GM23338 (cell line): ENCODE results near the gene HRC. TPM values are rescaled to one million over a fixed set of nuclear protein-coding genes. Genes with fewer than 3 reads are reported as not detected.
A peak's percentile ranks its signal among the peaks of the same experiment; 100 is the strongest.

Experiments
- ATAC-seq: fragments of 200-7000 bp; cut with Tn5 transposase; 3 replicates; pipeline ENCODE4 v1.9.1; 2020
- DNase-seq: peaks from one replicate; pipeline ENCODE4 v3.0.0-alpha.2; 2015; ENCODE audit warnings: low spot score
- H2AFZ ChIP-seq: fragments of 200-600 bp; sonication (generic); 2 replicates; pipeline ENCODE4 v1.8.0; 2016; ENCODE audit warnings: antibody characterized with exemption, mild to moderate bottlenecking, moderate library complexity
- H3F3A ChIP-seq: fragments of 200-600 bp; sonication (generic); replicated peaks from 2 replicates; pipeline ENCODE4 v1.8.0; 2017; ENCODE audit warnings: antibody characterized with exemption, mixed run types, low read depth
- H3K27ac ChIP-seq: fragments of 200-600 bp; sonication (generic); 2 replicates; pipeline ENCODE4 v1.6.1; 2016; ENCODE audit warnings: low read depth
- H3K27me3 ChIP-seq: fragments of 200-600 bp; sonication (generic); 2 replicates; pipeline ENCODE4 v1.8.0; 2016; ENCODE audit warnings: mild to moderate bottlenecking, mixed run types, moderate library complexity; ENCODE audit not compliant: insufficient read depth
- H3K36me3 ChIP-seq: fragments of 200-600 bp; sonication (generic); 2 replicates; pipeline ENCODE4 v1.8.0; 2016; ENCODE audit warnings: mild to moderate bottlenecking; ENCODE audit not compliant: insufficient read depth
- H3K4me1 ChIP-seq: fragments of 200-600 bp; sonication (generic); 2 replicates; pipeline ENCODE4 v1.8.0; 2016; ENCODE audit warnings: mild to moderate bottlenecking, moderate library complexity; ENCODE audit not compliant: insufficient read depth
- H3K4me2 ChIP-seq: fragments of 200-600 bp; sonication (generic); 2 replicates; pipeline ENCODE4 v1.7.1; 2017; ENCODE audit warnings: mixed run types
- H3K4me3 ChIP-seq: fragments of 200-600 bp; sonication (generic); 2 replicates; pipeline ENCODE4 v1.6.1; 2016; ENCODE audit warnings: mixed run types
- H3K79me2 ChIP-seq: fragments of 200-600 bp; sonication (generic); replicated peaks from 2 replicates; pipeline ENCODE4 v1.8.0; 2017; ENCODE audit warnings: mild to moderate bottlenecking; ENCODE audit not compliant: insufficient read depth
- H3K9me2 ChIP-seq: fragments of 200-600 bp; sonication (generic); 2 replicates; pipeline ENCODE4 v1.8.0; 2017; ENCODE audit not compliant: insufficient read depth
- H4K20me1 ChIP-seq: fragments of 200-600 bp; sonication (generic); replicated peaks from 2 replicates; pipeline ENCODE4 v1.8.0; 2017; ENCODE audit warnings: mild to moderate bottlenecking; ENCODE audit not compliant: insufficient read depth
- H3K27ac Mint-ChIP-seq: 2 replicates; pipeline ENCODE4 v1.8.0; 2020; ENCODE audit warnings: inconsistent platforms, mild to moderate bottlenecking, moderate library complexity, mixed read lengths
- H3K27me3 Mint-ChIP-seq: 3 replicates; pipeline ENCODE4 v1.8.0; 2022; ENCODE audit warnings: low read depth, mild to moderate bottlenecking, moderate library complexity, mixed read lengths, inconsistent platforms; ENCODE audit not compliant: insufficient read depth, poor library complexity
- H3K36me3 Mint-ChIP-seq: 3 replicates; pipeline ENCODE4 v1.8.0; 2021; ENCODE audit warnings: low read depth, mild to moderate bottlenecking, inconsistent platforms, moderate library complexity, mixed read lengths
- H3K4me1 Mint-ChIP-seq: 3 replicates; pipeline ENCODE4 v1.8.0; 2020; ENCODE audit warnings: mild to moderate bottlenecking, inconsistent platforms, mixed read lengths
- H3K4me3 Mint-ChIP-seq: 3 replicates; pipeline ENCODE4 v1.8.0; 2021; ENCODE audit warnings: moderate library complexity, mild to moderate bottlenecking, inconsistent platforms, mixed read lengths
- H3K9me3 Mint-ChIP-seq: 3 replicates; pipeline ENCODE4 v1.8.0; 2020; ENCODE audit warnings: moderate library complexity, mild to moderate bottlenecking, inconsistent platforms, mixed read lengths
- CREB1 ChIP-seq: fragments of 250-450 bp; sonication (Bioruptor Pico); IDR thresholded peaks from 2 replicates; pipeline ENCODE4 v1.5.0; 2020; ENCODE audit warnings: low read depth, mild to moderate bottlenecking, moderate library complexity
- ETS1 ChIP-seq: IDR thresholded peaks from 2 replicates; pipeline ENCODE4 v1.6.1; 2016; ENCODE audit warnings: antibody characterized with exemption
- EZH2 ChIP-seq: fragments of 200-600 bp; sonication (generic); IDR thresholded peaks from one replicate; pipeline ENCODE4 v1.8.0; 2017; ENCODE audit warnings: antibody characterized with exemption, mild to moderate bottlenecking, low read depth; ENCODE audit not compliant: unreplicated experiment
- NANOG ChIP-seq: IDR thresholded peaks from 2 replicates; pipeline ENCODE4 v1.6.1; 2016; ENCODE audit warnings: antibody characterized with exemption, borderline replicate concordance
- POLR2AphosphoS5 ChIP-seq: IDR thresholded peaks from 2 replicates; pipeline ENCODE4 v1.6.1; 2016; ENCODE audit warnings: antibody characterized with exemption, low read depth
- REST ChIP-seq: IDR thresholded peaks from one replicate; pipeline ENCODE4 v1.6.1; 2018; ENCODE audit warnings: antibody characterized with exemption; ENCODE audit not compliant: unreplicated experiment
- ZNF114 ChIP-seq: fragments of 250-450 bp; sonication (Bioruptor Pico); IDR thresholded peaks from 2 replicates; pipeline ENCODE4 v1.5.0; 2020; ENCODE audit warnings: mild to moderate bottlenecking, moderate library complexity
- ZNF331 ChIP-seq: fragments of 250-450 bp; sonication (Bioruptor Pico); IDR thresholded peaks from 2 replicates; pipeline ENCODE4 v1.5.0; 2020; ENCODE audit warnings: low read depth, mild to moderate bottlenecking, moderate library complexity
- polyA plus RNA-seq: library from polyadenylated mRNA; unstranded; fragments of >200 nt; fragmentation: Nextera tagmentation; extraction: Ambion mirVana; gene quantifications from 2 replicates; pipeline ENCODE4 v1.2.1, GENCODE V29; 2016
- total RNA-seq: library from RNA; depleted of rRNA; stranded (reverse); fragments of >200 nt; shearing (Covaris generic); gene quantifications from 2 replicates; pipeline ENCODE4 v1.2.3, GENCODE V29; 2014
- TF ChIP-seq, protein P1 (sequence below): fragments of 250-450 bp; sonication (Bioruptor Pico); IDR thresholded peaks from 2 replicates; pipeline ENCODE4 v1.5.0; 2020; ENCODE audit warnings: mild to moderate bottlenecking, moderate library complexity

Gene HRC
- total and polyA plus RNA-seq, 2 experiments from 2014 or later, result 1.4 to 2.0 TPM

GRCh38 chr19:49117677-49118564 is 37.3 kb downstream of the HRC start:
- Histone ChIP-seq H3K4me2 (peak overlapping the region; percentile 87), H2AFZ (no peak overlapping the region), H3K4me3 (peak overlapping the region; percentile 84), H3K36me3 (no peaks in the 10 kb centered on the region), H3K27ac (no peak overlapping the region), H3K27me3 (peaks cover 37% of the 10 kb centered on the region), H4K20me1 (no peaks in the 10 kb centered on the region; the same call in 1 of the 2 replicates), H3F3A (peaks cover 5% of the 10 kb centered on the region), H3K4me1 (peaks cover 8% of the 10 kb centered on the region), H3K79me2 (no peaks in the 10 kb centered on the region), H3K9me2 (no peaks in the 10 kb centered on the region)
- no peaks in the 10 kb centered on the region for H3K9me3 Mint-ChIP-seq
- H3K4me3 Mint-ChIP-seq, result peak overlapping the region; percentile 73
- TF ChIP-seq ETS1 (no peak), NANOG (no peak), ZNF331 (CRISPR knock-in tag) (no peak), REST (no peak), EZH2 (no peak), ZNF114 (CRISPR knock-in tag) (no peak), CREB1 (no peak), POLR2AphosphoS5 (no peak)
- TF ChIP-seq, protein P1, sequence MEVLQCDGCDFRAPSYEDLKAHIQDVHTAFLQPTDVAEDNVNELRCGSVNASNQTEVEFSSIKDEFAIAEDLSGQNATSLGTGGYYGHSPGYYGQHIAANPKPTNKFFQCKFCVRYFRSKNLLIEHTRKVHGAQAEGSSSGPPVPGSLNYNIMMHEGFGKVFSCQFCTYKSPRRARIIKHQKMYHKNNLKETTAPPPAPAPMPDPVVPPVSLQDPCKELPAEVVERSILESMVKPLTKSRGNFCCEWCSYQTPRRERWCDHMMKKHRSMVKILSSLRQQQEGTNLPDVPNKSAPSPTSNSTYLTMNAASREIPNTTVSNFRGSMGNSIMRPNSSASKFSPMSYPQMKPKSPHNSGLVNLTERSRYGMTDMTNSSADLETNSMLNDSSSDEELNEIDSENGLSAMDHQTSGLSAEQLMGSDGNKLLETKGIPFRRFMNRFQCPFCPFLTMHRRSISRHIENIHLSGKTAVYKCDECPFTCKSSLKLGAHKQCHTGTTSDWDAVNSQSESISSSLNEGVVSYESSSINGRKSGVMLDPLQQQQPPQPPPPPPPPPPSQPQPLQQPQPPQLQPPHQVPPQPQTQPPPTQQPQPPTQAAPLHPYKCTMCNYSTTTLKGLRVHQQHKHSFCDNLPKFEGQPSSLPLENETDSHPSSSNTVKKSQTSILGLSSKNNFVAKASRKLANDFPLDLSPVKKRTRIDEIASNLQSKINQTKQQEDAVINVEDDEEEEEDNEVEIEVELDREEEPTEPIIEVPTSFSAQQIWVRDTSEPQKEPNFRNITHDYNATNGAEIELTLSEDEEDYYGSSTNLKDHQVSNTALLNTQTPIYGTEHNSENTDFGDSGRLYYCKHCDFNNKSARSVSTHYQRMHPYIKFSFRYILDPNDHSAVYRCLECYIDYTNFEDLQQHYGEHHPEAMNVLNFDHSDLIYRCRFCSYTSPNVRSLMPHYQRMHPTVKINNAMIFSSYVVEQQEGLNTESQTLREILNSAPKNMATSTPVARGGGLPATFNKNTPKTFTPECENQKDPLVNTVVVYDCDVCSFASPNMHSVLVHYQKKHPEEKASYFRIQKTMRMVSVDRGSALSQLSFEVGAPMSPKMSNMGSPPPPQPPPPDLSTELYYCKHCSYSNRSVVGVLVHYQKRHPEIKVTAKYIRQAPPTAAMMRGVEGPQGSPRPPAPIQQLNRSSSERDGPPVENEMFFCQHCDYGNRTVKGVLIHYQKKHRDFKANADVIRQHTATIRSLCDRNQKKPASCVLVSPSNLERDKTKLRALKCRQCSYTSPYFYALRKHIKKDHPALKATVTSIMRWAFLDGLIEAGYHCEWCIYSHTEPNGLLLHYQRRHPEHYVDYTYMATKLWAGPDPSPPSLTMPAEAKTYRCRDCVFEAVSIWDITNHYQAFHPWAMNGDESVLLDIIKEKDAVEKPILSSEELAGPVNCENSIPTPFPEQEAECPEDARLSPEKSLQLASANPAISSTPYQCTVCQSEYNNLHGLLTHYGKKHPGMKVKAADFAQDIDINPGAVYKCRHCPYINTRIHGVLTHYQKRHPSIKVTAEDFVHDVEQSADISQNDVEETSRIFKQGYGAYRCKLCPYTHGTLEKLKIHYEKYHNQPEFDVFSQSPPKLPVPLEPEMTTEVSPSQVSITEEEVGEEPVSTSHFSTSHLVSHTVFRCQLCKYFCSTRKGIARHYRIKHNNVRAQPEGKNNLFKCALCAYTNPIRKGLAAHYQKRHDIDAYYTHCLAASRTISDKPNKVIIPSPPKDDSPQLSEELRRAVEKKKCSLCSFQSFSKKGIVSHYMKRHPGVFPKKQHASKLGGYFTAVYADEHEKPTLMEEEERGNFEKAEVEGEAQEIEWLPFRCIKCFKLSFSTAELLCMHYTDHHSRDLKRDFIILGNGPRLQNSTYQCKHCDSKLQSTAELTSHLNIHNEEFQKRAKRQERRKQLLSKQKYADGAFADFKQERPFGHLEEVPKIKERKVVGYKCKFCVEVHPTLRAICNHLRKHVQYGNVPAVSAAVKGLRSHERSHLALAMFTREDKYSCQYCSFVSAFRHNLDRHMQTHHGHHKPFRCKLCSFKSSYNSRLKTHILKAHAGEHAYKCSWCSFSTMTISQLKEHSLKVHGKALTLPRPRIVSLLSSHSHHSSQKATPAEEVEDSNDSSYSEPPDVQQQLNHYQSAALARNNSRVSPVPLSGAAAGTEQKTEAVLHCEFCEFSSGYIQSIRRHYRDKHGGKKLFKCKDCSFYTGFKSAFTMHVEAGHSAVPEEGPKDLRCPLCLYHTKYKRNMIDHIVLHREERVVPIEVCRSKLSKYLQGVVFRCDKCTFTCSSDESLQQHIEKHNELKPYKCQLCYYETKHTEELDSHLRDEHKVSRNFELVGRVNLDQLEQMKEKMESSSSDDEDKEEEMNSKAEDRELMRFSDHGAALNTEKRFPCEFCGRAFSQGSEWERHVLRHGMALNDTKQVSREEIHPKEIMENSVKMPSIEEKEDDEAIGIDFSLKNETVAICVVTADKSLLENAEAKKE (CRISPR knock-in tag), result no peak
- H3K36me3 Mint-ChIP-seq, result no peaks in the 10 kb centered on the region; the same call in 2 of the 3 replicates
- H3K4me1 Mint-ChIP-seq, result peaks cover 14% of the 10 kb centered on the region
- H3K27ac Mint-ChIP-seq, result peak overlapping the region; percentile 38; the same call in 1 of the 2 replicates
- no peak for DNase-seq
- peaks cover 48% of the 10 kb centered on the region for H3K27me3 Mint-ChIP-seq
- no peak for ATAC-seq
